MG63 (cell line): ENCODE measurements around the gene KRTAP5-8. TPM values are rescaled to one million over a fixed set of nuclear protein-coding genes. Genes with fewer than 3 reads are reported as not detected.
"Not testable (repeated sequence)": the region's sequence is repeated elsewhere in the genome, so short reads cannot be mapped to it uniquely, and the experiment has no call there.

Source experiments
- DNase-seq: peaks from one replicate; pipeline ENCODE4 v3.0.0-alpha.2; 2020
- H3K27me3 ChIP-seq: fragments of 250-450 bp; sonication (Bioruptor Pico); 2 replicates; pipeline ENCODE4 v1.5.1; 2020; ENCODE audit warnings: mild to moderate bottlenecking, moderate library complexity
- H3K36me3 ChIP-seq: fragments of 250-450 bp; sonication (Bioruptor Pico); 2 replicates; pipeline ENCODE4 v1.5.1; 2020; ENCODE audit warnings: mild to moderate bottlenecking, moderate library complexity
- H3K4me3 ChIP-seq: fragments of 250-450 bp; sonication (Bioruptor Pico); 2 replicates; pipeline ENCODE4 v1.5.1; 2020; ENCODE audit warnings: mild to moderate bottlenecking, moderate library complexity
- H3K9me3 ChIP-seq: fragments of 250-450 bp; sonication (Bioruptor Pico); 2 replicates; pipeline ENCODE4 v1.5.1; 2020; ENCODE audit warnings: mild to moderate bottlenecking, moderate library complexity
- total RNA-seq: library from RNA; depleted of rRNA; stranded (reverse); fragments of >200 nt; shearing (Covaris generic); gene quantifications from 2 replicates; pipeline ENCODE4 v1.2.3, GENCODE V29; 2014; ENCODE audit warnings: low replicate concordance

KRTAP5-8 gene
- total RNA-seq, 1 experiment from 2014 or later: not detected

DNA sequence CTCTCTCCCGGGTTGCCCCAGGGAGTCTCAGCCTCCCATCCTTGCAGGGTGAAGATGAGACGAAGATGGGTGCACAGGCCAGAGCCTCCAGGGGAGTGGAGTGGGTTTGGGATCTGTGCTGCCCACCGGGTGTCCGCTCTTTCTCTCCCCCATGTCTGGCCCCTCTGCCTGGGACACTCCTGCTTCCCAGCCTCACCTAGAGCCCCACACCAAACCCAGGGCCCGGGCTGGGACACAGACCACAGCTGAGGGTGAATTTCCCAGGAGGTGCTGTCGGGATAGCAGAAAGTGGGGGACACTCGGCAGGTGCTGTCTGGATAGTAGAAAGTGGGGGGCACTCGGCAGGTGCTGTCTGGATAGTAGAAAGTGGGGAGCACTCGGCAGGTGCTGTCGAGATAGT lies 35.8 kb upstream of the KRTAP5-8 start:
- no peak for DNase-seq

GRCh38 chr11:71502871-71503435 lies 34.9 kb upstream of the KRTAP5-8 start:
- H3K9me3 ChIP-seq: no peaks in the 10 kb centered on the region
- DNase-seq: no peak
- no peak overlapping the region for H3K4me3 ChIP-seq
- peaks cover 13% of the 10 kb centered on the region for H3K36me3 ChIP-seq
- no peaks in the 10 kb centered on the region for H3K27me3 ChIP-seq

More for the DNA sequence above, 35.8 kb upstream of the KRTAP5-8 start:
- H3K4me3 ChIP-seq: no peak overlapping the region
- H3K27me3 ChIP-seq: no peaks in the 10 kb centered on the region
- no peaks in the 10 kb centered on the region for H3K9me3 ChIP-seq
- peaks cover 13% of the 10 kb centered on the region for H3K36me3 ChIP-seq

DNA sequence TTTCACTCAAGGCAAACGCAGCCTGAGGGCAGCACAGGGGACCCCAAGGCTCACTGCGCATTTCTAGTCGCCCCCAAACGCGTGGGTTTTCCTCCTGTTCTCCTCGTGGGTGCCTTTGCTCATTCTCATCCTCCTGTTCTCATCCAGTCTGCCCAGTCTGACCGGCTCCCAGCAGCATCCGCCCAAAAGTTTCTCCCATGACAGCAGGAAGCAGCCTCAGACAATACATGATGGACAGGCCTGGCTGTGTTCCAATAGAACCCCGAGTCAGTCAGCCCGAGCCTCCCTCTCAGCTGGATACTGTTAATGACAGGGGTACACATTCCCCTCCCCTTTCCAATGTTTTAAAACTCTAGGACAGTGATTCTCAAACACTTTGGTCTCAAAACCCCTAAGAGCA lies 33.3 kb upstream of the KRTAP5-8 start:
- Histone ChIP-seq H3K27me3 (no peaks in the 10 kb centered on the region), H3K9me3 (peaks cover 5% of the 10 kb centered on the region; the same call in 1 of the 2 replicates), H3K4me3 (no peak overlapping the region), H3K36me3 (peaks cover 1% of the 10 kb centered on the region; the same call in 1 of the 2 replicates)
- no peak for DNase-seq

DNA sequence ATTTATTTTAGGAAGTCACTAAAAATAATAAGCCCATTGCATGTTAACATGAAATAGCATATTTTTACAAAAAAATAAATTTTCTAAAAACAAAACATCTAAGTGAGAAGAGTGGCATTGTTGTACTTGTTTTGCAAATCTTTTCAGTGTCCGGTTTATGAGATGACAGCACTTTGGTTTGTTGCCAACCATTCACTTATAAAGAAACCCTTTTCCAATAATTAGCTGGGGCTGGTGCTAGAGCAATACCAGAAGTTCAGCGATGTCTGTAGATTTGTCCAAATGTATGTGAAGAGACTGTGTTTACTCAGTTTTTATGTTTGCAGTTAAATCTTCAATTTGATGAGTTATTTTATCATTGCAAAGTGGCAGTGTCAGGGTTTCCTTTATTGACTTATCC lies 32.8 kb upstream of the KRTAP5-8 start:
- Histone ChIP-seq H3K27me3 (no peaks in the 10 kb centered on the region), H3K9me3 (peaks cover 5% of the 10 kb centered on the region; the same call in 1 of the 2 replicates), H3K4me3 (no peak overlapping the region), H3K36me3 (no peaks in the 10 kb centered on the region)
- DNase-seq: no peak

DNA sequence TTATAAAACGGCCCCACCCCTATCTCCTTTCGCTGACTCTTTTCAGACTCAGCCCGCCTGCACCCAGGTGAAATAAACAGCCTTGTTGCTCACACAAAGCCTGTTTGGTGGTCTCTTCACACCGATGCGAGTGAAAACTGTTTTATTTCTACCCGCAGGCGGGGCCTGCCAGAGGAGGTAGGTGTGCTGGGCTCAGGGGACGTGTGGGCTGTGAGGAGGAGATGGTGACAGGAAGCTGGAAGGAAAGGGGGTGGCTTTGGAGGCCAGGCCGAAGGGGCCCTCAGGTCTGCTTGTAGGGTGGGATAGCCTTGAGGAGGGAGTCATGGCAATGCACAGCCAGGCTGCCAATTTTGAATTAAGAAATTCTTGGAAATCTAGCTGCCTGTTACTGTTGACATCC lies 32.0 kb upstream of the KRTAP5-8 start:
- peaks cover 5% of the 10 kb centered on the region; the same call in 1 of the 2 replicates for H3K9me3 ChIP-seq
- H3K36me3 ChIP-seq: no peaks in the 10 kb centered on the region
- DNase-seq: no peak
- no peaks in the 10 kb centered on the region for H3K27me3 ChIP-seq
- no peak overlapping the region for H3K4me3 ChIP-seq

DNA sequence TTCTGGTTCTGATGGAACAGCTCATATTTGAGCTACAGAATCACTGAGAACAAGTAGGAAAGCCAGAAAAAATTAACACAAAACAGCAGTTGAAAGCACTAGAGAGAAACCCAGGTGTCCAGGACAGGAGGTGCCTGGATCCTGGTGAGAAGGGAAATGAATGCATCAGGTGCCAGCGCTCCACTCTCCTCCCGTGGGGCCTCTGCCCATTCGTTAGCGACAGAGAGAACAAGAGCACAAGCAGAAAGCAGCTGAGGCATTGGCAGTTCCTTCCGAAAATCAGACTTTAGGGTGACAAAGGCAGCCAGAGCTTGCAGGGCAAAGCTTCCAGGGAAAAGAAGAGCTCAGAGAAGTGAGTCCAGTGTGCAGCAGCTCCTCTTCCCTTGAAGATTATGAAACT lies 30.7 kb upstream of the KRTAP5-8 start:
- peaks cover 5% of the 10 kb centered on the region; the same call in 1 of the 2 replicates for H3K9me3 ChIP-seq
- no peak for DNase-seq
- no peaks in the 10 kb centered on the region for H3K36me3 ChIP-seq
- no peaks in the 10 kb centered on the region for H3K27me3 ChIP-seq
- no peak overlapping the region for H3K4me3 ChIP-seq

DNA sequence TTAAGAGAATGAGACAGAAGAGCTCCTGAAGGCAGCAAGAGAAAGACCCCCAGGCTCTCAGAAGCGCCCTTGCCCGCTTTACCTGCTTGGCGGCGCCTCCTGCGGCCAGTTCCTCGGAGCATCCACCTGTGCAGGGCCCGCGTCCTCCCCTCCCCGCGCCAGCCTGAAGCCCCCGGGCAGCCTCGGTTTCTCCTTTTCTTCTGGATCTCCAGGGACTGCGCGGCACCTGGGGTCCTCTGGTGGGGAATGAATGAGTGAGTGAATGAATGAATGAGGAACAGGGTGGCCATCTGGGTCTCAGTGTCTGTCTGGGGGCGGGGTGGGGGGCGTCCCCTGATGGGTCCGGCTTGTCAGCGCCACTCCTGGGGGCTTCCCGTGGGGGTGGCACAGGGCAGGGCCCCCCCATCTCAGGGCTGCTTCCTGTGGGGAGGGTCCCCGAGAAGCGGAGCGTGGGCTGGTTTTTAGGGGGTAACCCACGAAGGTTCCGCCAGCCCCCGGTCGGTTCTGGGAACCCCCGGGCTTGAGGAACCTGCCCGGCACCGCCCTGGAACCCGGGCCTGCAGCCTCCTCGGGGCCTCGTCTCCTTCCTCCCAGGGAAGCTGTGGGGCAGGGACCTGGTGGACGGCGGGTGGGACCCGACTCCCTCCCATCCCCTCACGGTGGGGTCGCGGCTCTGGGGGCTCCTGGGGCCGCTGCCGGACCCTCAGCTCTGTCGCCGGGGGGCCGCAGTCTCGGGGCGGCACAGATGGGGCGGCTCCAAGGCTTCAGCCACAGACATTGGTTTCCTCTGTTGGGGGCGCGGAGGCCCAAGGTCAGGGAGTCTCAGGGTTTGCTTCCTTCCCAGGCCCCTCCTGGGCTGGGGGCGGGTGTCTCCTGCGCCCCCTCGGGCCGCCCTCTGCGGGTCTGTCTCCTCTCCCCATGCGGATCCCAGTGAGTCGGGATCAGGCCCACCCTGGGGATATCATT lies 19.0 kb upstream of the KRTAP5-8 start:
- Histone ChIP-seq H3K36me3 (no peaks in the 10 kb centered on the region), H3K4me3 (no peak overlapping the region), H3K27me3 (no peaks in the 10 kb centered on the region), H3K9me3 (no peaks in the 10 kb centered on the region)
- no peak for DNase-seq

GRCh38 chr11:71519546-71519945 lies 18.3 kb upstream of the KRTAP5-8 start:
- H3K9me3 ChIP-seq: no peaks in the 10 kb centered on the region
- H3K4me3 ChIP-seq: no peak overlapping the region
- no peaks in the 10 kb centered on the region for H3K27me3 ChIP-seq
- H3K36me3 ChIP-seq: no peaks in the 10 kb centered on the region
- no peak for DNase-seq

DNA sequence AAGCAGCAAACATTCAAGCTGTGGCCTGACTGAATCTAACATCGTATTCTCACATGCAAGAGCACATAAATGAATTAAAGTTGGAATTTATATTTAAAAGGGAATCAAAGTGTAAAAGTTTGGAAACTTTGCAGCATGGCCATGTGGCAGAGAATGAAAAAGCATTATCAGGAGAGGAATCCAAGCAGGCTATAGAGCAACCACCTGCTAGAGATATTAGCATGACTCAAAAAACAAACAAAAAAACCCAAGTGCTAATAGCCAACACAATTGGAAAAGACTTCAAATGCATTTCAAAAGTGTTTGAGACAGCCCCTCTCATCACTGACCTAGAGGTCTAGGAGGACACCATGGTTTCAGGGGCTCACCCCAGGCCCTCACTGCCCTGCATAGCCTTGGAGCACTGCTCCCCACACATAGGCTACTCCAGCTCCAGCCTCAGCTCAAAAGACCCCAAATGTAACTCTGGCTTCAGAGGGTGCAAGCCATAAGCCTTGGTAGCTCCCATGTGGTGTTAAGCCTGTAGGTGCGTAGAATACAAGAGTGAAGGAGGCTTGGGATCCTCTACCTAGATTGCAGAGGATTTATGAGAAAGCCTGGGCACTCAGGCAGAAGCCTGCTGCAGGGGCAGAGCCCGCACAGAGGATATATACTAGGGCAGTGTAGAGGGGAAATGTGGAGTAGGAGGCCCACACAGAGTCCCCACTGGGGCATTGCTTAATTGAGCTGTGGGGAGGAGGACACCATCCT lies 12.5 kb upstream of the KRTAP5-8 start:
- no peak for DNase-seq
- Histone ChIP-seq H3K36me3 (no peaks in the 10 kb centered on the region), H3K4me3 (no peak overlapping the region), H3K27me3 (no peaks in the 10 kb centered on the region), H3K9me3 (no peaks in the 10 kb centered on the region)

GRCh38 chr11:71525938-71526495 lies 11.8 kb upstream of the KRTAP5-8 start:
- Histone ChIP-seq H3K36me3 (no peaks in the 10 kb centered on the region), H3K4me3 (no peak overlapping the region), H3K27me3 (no peaks in the 10 kb centered on the region), H3K9me3 (no peaks in the 10 kb centered on the region)
- DNase-seq: no peak

GRCh38 chr11:71526796-71527575 lies 10.8 kb upstream of the KRTAP5-8 start, which contains the start of gene KRTAP5-7:
Gene KRTAP5-7 (plus strand): TSS chr11:71527267. CDS start chr11:71527301, 34 bp downstream.
- not testable (repeated sequence) for DNase-seq, H3K9me3 ChIP-seq, H3K4me3 ChIP-seq, H3K36me3 ChIP-seq, H3K27me3 ChIP-seq

- no peaks in the 10 kb centered on the region for H3K9me3 ChIP-seq
- no peaks in the 10 kb centered on the region for H3K27me3 ChIP-seq
- no peaks in the 10 kb centered on the region for H3K36me3 ChIP-seq
- H3K4me3 ChIP-seq: no peak overlapping the region
- peak; percentile 14 for DNase-seq
Observed at GRCh38 chr11:71527576-71528210, 10.1 kb upstream of the KRTAP5-8 start.

DNA sequence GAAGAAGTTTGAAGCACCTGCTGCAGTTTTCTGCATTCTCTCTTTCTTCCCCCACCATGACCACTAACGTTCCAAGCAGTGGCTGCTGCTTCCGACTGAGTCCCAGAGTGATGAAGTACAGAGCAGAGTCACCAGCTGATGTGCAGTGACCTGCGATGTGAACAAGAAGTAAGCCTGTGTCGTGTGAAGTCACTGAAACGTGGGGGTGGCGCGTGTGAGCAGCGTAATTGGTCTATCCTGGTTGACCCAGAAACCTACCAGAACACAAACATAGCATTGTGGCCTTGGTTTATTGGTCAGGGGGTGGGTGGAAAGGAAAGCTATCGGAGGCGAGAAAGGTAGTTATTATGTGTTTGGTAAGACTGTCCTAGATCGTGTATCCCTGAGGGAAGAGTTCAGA lies 7.2 kb upstream of the KRTAP5-8 start:
- H3K4me3 ChIP-seq: no peak overlapping the region
- no peaks in the 10 kb centered on the region for H3K36me3 ChIP-seq
- no peaks in the 10 kb centered on the region for H3K9me3 ChIP-seq
- DNase-seq: no peak
- H3K27me3 ChIP-seq: no peaks in the 10 kb centered on the region

DNA sequence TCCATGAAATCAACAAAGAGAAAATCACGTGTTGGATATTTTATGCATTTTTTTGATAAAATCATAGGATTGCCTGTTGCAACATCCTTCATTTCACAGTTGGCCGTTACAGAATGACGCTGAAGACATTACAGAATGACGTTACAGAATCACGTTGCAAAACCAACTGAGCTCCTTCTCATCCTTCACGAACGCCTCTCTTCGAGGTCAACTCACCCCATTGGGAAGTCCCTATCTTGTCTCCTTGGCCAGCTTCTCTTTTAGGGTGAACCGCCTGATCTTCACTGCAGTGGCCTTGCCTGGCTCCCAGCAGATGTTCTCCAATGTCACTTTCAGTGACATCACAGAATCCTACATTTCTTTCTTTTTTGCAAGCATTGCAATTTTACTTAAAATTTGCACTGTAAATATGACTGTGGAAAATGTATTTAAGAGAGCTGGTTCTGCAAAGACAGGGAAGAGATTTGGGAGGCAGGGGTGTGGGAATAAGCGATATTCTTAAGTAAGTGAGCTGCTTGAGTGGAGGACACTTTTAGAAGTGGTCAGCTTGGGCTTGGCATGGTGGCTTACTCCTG lies 5.7 kb upstream of the KRTAP5-8 start:
- Histone ChIP-seq H3K36me3 (no peaks in the 10 kb centered on the region), H3K27me3 (no peaks in the 10 kb centered on the region), H3K4me3 (no peak overlapping the region), H3K9me3 (no peaks in the 10 kb centered on the region)
- DNase-seq: no peak
